GM12864 (cell line): ENCODE results near the gene SEMA7A.

Experiments
- DNase-seq: peaks from one replicate; pipeline ENCODE4 v3.0.0-alpha.2; 2011; ENCODE audit warnings: low read depth
- H3K4me3 ChIP-seq: 2 replicates; pipeline ENCODE4 v1.5.1; 2011; ENCODE audit warnings: mild to moderate bottlenecking, low read depth, low read length, control low read depth
- CTCF ChIP-seq: IDR thresholded peaks from 2 replicates; pipeline ENCODE4 v1.5.1; 2011; ENCODE audit warnings: low read depth, mild to moderate bottlenecking, moderate library complexity, low read length, control low read depth, inconsistent platforms; ENCODE audit errors: missing control alignments

The SEMA7A gene

GRCh38 chr15:74432271-74432967, 1.3 kb downstream of the SEMA7A start:
- no peak for DNase-seq
- no peak for TF ChIP-seq CTCF

GRCh38 chr15:74431645-74432044, 2.1 kb downstream of the SEMA7A start:
- peak overlapping the region; percentile 92 for H3K4me3 ChIP-seq
- TF ChIP-seq CTCF, result no peak
- no peak for DNase-seq

More at GRCh38 chr15:74432271-74432967, 1.3 kb downstream of the SEMA7A start:
- peak overlapping the region; percentile 92 for H3K4me3 ChIP-seq

GRCh38 chr15:74431116-74431515, 2.6 kb downstream of the SEMA7A start:
- no peak for TF ChIP-seq CTCF
- DNase-seq, result no peak
- H3K4me3 ChIP-seq, result peak overlapping the region; percentile 92

GRCh38 chr15:74430510-74430951, 3.2 kb downstream of the SEMA7A start:
- no peak for DNase-seq
- peak overlapping the region; percentile 92 for H3K4me3 ChIP-seq
- TF ChIP-seq CTCF, result no peak

- no peak for DNase-seq
- TF ChIP-seq CTCF, result no peak
- peak overlapping the region; percentile 92 for H3K4me3 ChIP-seq
Observed at GRCh38 chr15:74429781-74430400, 3.9 kb downstream of the SEMA7A start.

- peak overlapping the region; percentile 92 for H3K4me3 ChIP-seq
- no peak for TF ChIP-seq CTCF
- DNase-seq, result no peak
Observed at GRCh38 chr15:74428970-74429780, 4.6 kb downstream of the SEMA7A start.
